Thyroid gland (tissue), 4 donors: ENCODE data around the gene PAF1.

Experiments
- CTCF ChIP-seq, 6 experiments: fragments of 200-600 bp in 3 of 6; fragments of 450-650 bp in 3 of 6; sonication (generic) in 3 of 6; IDR thresholded peaks; one replicate each; pipeline ENCODE4 v1.5.1; 2016 to 2019; ENCODE audit warnings: antibody characterized with exemption in 6 of 6, mild to moderate bottlenecking in 2 of 6, inconsistent platforms in 1 of 6, moderate library complexity in 1 of 6
- POLR2A ChIP-seq, 2 donors: fragments of 450-650 bp; IDR thresholded peaks; one replicate each; pipeline ENCODE4 v1.6.1; 2017; ENCODE audit warnings: antibody characterized with exemption in 2 of 2, mild to moderate bottlenecking in 2 of 2, moderate library complexity in 1 of 2

GRCh38 chr19:39401070-39401548 is 10.2 kb upstream of the PAF1 start:
- TF ChIP-seq POLR2A (IDR thresholded peaks at IDR 0.05) (no peak), CTCF (IDR thresholded peaks at IDR 0.05) (no peak)
